K562 (cell line): ENCODE measurements around the gene SLC34A3. TPM values are rescaled to one million over a fixed set of nuclear protein-coding genes. Genes with fewer than 3 reads are reported as not detected.
A peak's percentile ranks its signal among the peaks of the same experiment; 100 is the strongest.

Source experiments
- AFF4 ChIP-seq: sonication (generic); formaldehyde crosslinking; IDR thresholded peaks from 2 replicates; pipeline ENCODE4 v1.8.0; 2023; ENCODE audit warnings: mild to moderate bottlenecking, missing genetic modification reagents
- CTCF ChIP-seq, 3 experiments: IDR thresholded peaks in 2 of 3; conservative IDR thresholded peaks in 1 of 3; 2 replicates each; pipeline ENCODE4 v1.5.1; 2011 to 2012; ENCODE audit warnings: low read length in 3 of 3, mild to moderate bottlenecking in 3 of 3, control low read depth in 2 of 3, improper control_type of control experiment in 1 of 3, inconsistent platforms in 1 of 3, low read depth in 1 of 3, mixed read lengths in 1 of 3, moderate library complexity in 1 of 3; ENCODE audit not compliant: insufficient read depth in 2 of 3
- E2F3 ChIP-seq: fragments of 250-450 bp; sonication (Bioruptor Pico); IDR thresholded peaks from 2 replicates; pipeline ENCODE4 v1.4.0; 2020; ENCODE audit warnings: mild to moderate bottlenecking
- L3MBTL2 ChIP-seq: fragments of 450-650 bp; IDR thresholded peaks from 2 replicates; pipeline ENCODE4 v1.6.1; 2016; ENCODE audit warnings: mild to moderate bottlenecking, moderate library complexity
- MTA3 ChIP-seq: fragments of 450-650 bp; formaldehyde crosslinking; IDR thresholded peaks from 2 replicates; pipeline ENCODE4 v1.6.1; 2017; ENCODE audit warnings: mild to moderate bottlenecking, borderline replicate concordance
- REST ChIP-seq, 2 experiments: fragments of 450-650 bp; formaldehyde crosslinking in 1 of 2; IDR thresholded peaks; 2 replicates each; pipeline versions ENCODE4 v1.4.0 to v1.6.1; 2014 to 2020; ENCODE audit warnings: mild to moderate bottlenecking in 2 of 2, borderline replicate concordance in 1 of 2, low read depth in 1 of 2
- SMC3 ChIP-seq: conservative IDR thresholded peaks from 2 replicates; pipeline ENCODE4 v1.6.1; 2011; ENCODE audit warnings: low read depth, low read length, improper control_type of control experiment; ENCODE audit not compliant: insufficient read depth
- TSC22D4 ChIP-seq: fragments of 450-650 bp; IDR thresholded peaks from 2 replicates; pipeline ENCODE4 v1.6.1; 2016; ENCODE audit warnings: missing genetic modification characterization, missing biosample characterization, control low read depth
- polyA plus RNA-seq, 8 experiments: library from polyadenylated mRNA; depleted of rRNA in 4 of 8; stranded (reverse) in 5 of 8; unstranded in 3 of 8; fragments of >200 nt; fragmentation: Nextera tagmentation in 2 of 8; fragmentation: Illumina TruSeq in 1 of 8; extraction: Ambion mirVana in 2 of 8; extraction: Trizol in 1 of 8; gene quantifications; 2 replicates each; pipeline versions ENCODE4 v1.2.1 to v1.2.3, GENCODE V29; 2011 to 2014; ENCODE audit warnings: inconsistent platforms in 1 of 8, missing spikeins in 1 of 8
- total RNA-seq, 7 experiments: library from RNA; depleted of rRNA in 6 of 7; stranded (reverse); fragments of >200 nt in 6 of 7; fragmentation: Illumina TruSeq in 2 of 7; extraction: Trizol in 2 of 7; gene quantifications; 2 replicates each; pipeline versions ENCODE4 v1.2.1 to v1.2.3, GENCODE V29; 2011 to 2021; ENCODE audit warnings: low replicate concordance in 1 of 7

The SLC34A3 gene
- total and polyA plus RNA-seq, 9 of the 15 experiments (the other 6 are each of a cell fraction or from before 2014, with no cell fraction given): not detected

- peak; percentile 93 for TF ChIP-seq REST (IDR thresholded peaks at IDR 0.05; ENCODE audit: borderline replicate concordance)
- 0 out of 2 replicates have a peak, but pooled peaks have one; percentile 19 for TF ChIP-seq REST (CRISPR knock-in tag; IDR thresholded peaks at IDR 0.05; ENCODE audit: low read depth)
- TF ChIP-seq CTCF (IDR thresholded peaks at IDR 0.05 in 2 of 3, conservative IDR thresholded peaks at IDR 0.05 in 1 of 3; ENCODE audit: insufficient read depth in 2 of 3, low read depth in 1 of 3, low read length in 3 of 3): peak; percentile 99 to 100 (median 99)
- TF ChIP-seq AFF4 (CRISPR knock-in tag): no peak
- TF ChIP-seq SMC3: peak; percentile 97
- TF ChIP-seq MTA3: peak; percentile 77
- TF ChIP-seq TSC22D4 (tag): no peak
- TF ChIP-seq E2F3: no peak
- peak; percentile 71 for TF ChIP-seq L3MBTL2
Measured at GRCh38 chr9:137236238-137236935, 5.7 kb downstream of the SLC34A3 start (continued).
